ENCODE results near the gene MED13L.

The MED13L gene

DNA sequence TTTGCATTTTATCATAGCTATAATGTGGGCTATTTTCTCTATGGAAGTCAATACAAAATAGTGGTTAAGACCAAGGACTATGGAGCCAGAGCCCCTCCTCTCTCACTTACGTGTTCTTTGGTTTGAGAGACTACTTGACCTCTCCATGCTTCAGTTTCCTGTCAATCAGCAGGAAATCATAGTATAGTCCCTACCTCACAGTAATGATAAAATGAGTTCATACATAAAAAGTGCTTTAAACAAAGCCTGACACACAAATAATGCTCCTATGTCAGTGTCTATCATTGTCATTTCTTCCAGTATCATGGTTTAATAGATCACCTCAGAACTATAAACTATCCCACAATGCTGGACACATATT, 90.4 kb downstream of the MED13L start:
- Histone ChIP-seq H3K27me3 (ENCODE audit: insufficient read depth, low read depth, severe bottlenecking) (no peaks in the 10 kb centered on the region), H3K4me3 (ENCODE audit: low read depth, low read length) (no peak overlapping the region), H3K27ac (no peak overlapping the region), H3K9me3 (ENCODE audit: severe bottlenecking) (no peaks in the 10 kb centered on the region), H3K36me3 (no peaks in the 10 kb centered on the region)
- TF ChIP-seq, protein P1, sequence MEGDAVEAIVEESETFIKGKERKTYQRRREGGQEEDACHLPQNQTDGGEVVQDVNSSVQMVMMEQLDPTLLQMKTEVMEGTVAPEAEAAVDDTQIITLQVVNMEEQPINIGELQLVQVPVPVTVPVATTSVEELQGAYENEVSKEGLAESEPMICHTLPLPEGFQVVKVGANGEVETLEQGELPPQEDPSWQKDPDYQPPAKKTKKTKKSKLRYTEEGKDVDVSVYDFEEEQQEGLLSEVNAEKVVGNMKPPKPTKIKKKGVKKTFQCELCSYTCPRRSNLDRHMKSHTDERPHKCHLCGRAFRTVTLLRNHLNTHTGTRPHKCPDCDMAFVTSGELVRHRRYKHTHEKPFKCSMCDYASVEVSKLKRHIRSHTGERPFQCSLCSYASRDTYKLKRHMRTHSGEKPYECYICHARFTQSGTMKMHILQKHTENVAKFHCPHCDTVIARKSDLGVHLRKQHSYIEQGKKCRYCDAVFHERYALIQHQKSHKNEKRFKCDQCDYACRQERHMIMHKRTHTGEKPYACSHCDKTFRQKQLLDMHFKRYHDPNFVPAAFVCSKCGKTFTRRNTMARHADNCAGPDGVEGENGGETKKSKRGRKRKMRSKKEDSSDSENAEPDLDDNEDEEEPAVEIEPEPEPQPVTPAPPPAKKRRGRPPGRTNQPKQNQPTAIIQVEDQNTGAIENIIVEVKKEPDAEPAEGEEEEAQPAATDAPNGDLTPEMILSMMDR (IDR thresholded peaks at IDR 0.05; ENCODE audit: low read depth, low read length) = no peak
- no peak for DNase-seq

DNA sequence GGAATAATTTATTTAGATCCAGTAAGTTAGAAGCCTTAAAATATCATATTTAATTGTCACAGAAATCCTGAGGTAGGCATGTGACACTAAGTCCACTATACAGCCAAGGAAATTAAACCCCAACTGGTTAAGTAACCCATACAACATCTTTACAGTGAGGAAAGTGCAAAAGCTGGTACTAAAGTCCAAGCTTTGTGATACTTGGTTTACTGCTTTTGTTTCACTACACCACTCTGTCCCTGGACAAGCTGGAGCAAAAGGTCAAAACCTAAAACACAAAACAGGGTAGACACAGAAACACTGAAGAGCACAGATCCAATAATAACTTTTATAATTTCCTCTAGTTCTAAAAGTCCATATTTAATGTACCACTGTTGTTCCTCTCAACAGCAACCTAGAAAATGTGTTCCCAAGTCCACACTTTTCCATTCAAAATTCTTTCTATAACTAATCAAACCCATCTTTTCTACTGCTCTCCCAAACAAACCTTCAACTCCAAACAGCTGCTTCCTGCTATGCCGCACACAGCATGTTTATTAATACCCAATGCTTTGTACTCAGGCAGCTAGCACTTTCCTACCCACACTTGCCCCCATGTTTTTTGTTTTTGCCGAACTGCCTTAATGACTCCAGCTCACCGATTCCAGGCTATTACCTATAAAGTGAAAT, 90.9 kb downstream of the MED13L start:
- TF ChIP-seq, protein P1 (IDR thresholded peaks at IDR 0.05; ENCODE audit: low read depth, low read length) = no peak
- no peak for DNase-seq
- H3K36me3 ChIP-seq = no peaks in the 10 kb centered on the region
- no peak overlapping the region for H3K27ac ChIP-seq
- no peaks in the 10 kb centered on the region for H3K27me3 ChIP-seq (ENCODE audit: insufficient read depth, low read depth, severe bottlenecking)
- H3K9me3 ChIP-seq (ENCODE audit: severe bottlenecking) = no peaks in the 10 kb centered on the region
- H3K4me3 ChIP-seq (ENCODE audit: low read depth, low read length) = no peak overlapping the region

DNA sequence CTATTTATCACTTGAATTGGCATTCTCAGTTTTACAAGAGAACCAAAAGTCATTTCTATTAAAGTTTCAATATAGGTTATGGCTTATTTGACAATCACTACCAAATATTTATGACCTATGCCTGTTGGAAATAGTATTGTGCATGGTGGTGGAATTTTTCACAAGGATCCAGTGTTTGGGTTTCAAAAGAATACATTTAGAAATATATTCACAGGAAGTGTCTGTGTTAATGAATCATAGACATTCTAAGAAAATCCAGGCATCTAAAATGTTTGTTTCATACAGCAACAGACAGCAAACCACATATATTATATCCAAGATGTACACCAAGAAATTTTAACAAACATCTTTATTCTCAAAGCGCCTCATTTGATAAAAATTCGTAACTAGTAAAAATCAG, 92.7 kb downstream of the MED13L start:
- Histone ChIP-seq H3K27ac (no peak overlapping the region), H3K4me3 (ENCODE audit: low read depth, low read length) (no peak overlapping the region), H3K36me3 (no peaks in the 10 kb centered on the region), H3K27me3 (ENCODE audit: insufficient read depth, low read depth, severe bottlenecking) (no peaks in the 10 kb centered on the region), H3K9me3 (ENCODE audit: severe bottlenecking) (no peaks in the 10 kb centered on the region)
- TF ChIP-seq, protein P1 (IDR thresholded peaks at IDR 0.05; ENCODE audit: low read depth, low read length) = no peak
- DNase-seq = no peak

DNA sequence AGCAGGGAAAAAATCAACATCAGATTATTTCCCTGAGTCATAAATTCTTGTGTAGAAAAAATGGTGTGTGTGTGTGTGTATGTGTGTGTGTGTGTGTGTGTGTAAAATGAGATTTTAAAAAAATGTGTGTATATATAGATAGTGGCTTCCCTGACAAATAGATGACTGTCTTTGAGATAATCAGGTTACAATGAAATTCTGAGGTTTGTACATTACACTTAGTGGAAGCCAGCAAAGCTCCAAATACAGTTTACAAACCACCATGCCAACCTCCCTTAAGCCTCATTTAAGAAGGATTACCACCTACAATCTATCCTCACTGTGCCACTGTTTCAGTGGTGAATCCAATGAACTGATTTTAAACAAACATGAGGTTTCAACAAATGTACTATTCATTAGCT, 93.8 kb downstream of the MED13L start:
- H3K27me3 ChIP-seq (ENCODE audit: insufficient read depth, low read depth, severe bottlenecking) = no peaks in the 10 kb centered on the region
- no peak overlapping the region for H3K4me3 ChIP-seq (ENCODE audit: low read depth, low read length)
- no peaks in the 10 kb centered on the region for H3K9me3 ChIP-seq (ENCODE audit: severe bottlenecking)
- TF ChIP-seq, protein P1 (IDR thresholded peaks at IDR 0.05; ENCODE audit: low read depth, low read length) = no peak
- H3K27ac ChIP-seq = no peak overlapping the region
- H3K36me3 ChIP-seq = no peaks in the 10 kb centered on the region
- no peak for DNase-seq

DNA sequence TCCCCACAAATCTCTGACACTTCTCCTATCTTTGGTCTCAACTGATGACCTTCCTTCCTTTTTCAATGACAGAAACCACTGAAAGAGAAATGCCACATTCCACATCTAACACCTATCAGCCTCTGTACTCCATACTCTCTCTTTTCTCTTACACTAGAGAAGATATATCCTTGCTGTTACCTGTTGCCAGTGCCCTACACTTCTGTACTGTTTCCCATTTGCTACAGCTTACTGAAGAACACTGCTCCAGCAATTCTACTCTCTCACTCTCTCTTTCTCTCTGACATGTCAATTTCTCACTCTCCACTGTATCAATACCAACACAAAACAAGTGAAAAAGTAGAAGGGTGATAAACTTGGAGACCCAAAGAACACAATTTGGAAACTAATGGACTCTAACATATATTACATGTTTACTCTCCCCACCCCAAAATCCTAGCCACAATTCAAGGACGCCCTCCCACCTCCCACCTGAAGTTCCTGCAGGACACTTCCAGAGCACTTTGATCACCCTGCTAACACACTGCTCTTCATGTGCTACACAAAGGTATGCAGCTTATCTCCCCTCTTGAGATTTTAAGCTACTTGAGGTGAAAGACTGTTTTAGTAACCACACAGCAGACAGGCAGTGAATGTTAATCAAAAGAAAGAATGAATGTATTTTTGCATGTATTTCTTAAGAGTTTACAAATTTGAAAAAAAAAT, 95.0 kb downstream of the MED13L start:
- TF ChIP-seq, protein P1 (IDR thresholded peaks at IDR 0.05; ENCODE audit: low read depth, low read length) = no peak
- Histone ChIP-seq H3K36me3 (no peaks in the 10 kb centered on the region), H3K9me3 (ENCODE audit: severe bottlenecking) (no peaks in the 10 kb centered on the region), H3K4me3 (ENCODE audit: low read depth, low read length) (no peak overlapping the region), H3K27ac (no peak overlapping the region), H3K27me3 (ENCODE audit: insufficient read depth, low read depth, severe bottlenecking) (no peaks in the 10 kb centered on the region)
- DNase-seq = no peak
